Measurements from ENCODE around the gene MYADML2. TPM values are rescaled to one million over a fixed set of nuclear protein-coding genes. Genes with fewer than 3 reads are reported as not detected.

Gene MYADML2
- total and polyA plus RNA-seq, 10 of the 15 experiments (the other 5 are each of a cell fraction or from before 2014, with no cell fraction given): not detected

GRCh38 chr17:81967244-81967532 lies 20.2 kb upstream of the MYADML2 start (continued):
- no peak for TF ChIP-seq NFYA (IDR thresholded peaks at IDR 0.05; ENCODE audit: borderline replicate concordance, low read depth, low read length)

GRCh38 chr17:81966343-81967243 lies 19.6 kb upstream of the MYADML2 start:
- Histone ChIP-seq H3K79me2 (ENCODE audit: control insufficient read depth, insufficient read depth, low read length) (no peaks in the 10 kb centered on the region), H3K36me3 (ENCODE audit: control insufficient read depth in 2 of 2, insufficient read depth in 2 of 2, low read length in 1 of 2) (no peaks in the 10 kb centered on the region), H3K4me2 (ENCODE audit: control insufficient read depth, insufficient read depth) (peak overlapping the region; percentile 49; the same call in 1 of the 2 replicates), H3K9me3 (replicated peaks; ENCODE audit: control insufficient read depth, insufficient read depth, low read length) (no peaks in the 10 kb centered on the region), H2AFZ (ENCODE audit: control insufficient read depth, low read depth, low read length) (peak overlapping the region; percentile 5; the same call in 1 of the 2 replicates), H3K9ac (ENCODE audit: control insufficient read depth, insufficient read depth, low read length) (no peak overlapping the region), H3K27me3 (replicated peaks in 1 of 2; ENCODE audit: control insufficient read depth in 2 of 2, insufficient read depth in 2 of 2, low read length in 1 of 2) (peaks cover 4 to 9% of the 10 kb centered on the region in 2 experiments), H3K27ac (ENCODE audit: control insufficient read depth, insufficient read depth) (no peak overlapping the region), H4K20me1 (ENCODE audit: control insufficient read depth, insufficient read depth) (no peaks in the 10 kb centered on the region), H3K4me1 (ENCODE audit: control insufficient read depth, insufficient read depth, low read length) (peaks cover 18% of the 10 kb centered on the region), H3K4me3 (no peak overlapping the region)
- in situ Hi-C loops (cut with MboI): no loop called here
- ChIA-PET RAD21 (ENCODE audit: unreplicated experiment) (interaction anchor here (1.1 to 1.9 kb wide), 2 partner anchors 37 to 56 kb away, joined by 4 to 12 read pairs; partner anchors contain the start of genes CENPX and LRRC45), POLR2A (interaction anchor here (0.6 to 2.3 kb wide), 8 partner anchors 10 to 254 kb away, joined by 3 to 18 read pairs (median 3); partner anchors contain the start of genes ASPSCR1, DCXR, FASN and SLC25A10), SMC1A (ENCODE audit: uncharacterized antibody, unreplicated experiment) (interaction anchor here (1.2 to 2.0 kb wide), 2 partner anchors 55 to 71 kb away, joined by 7 to 9 read pairs; partner anchors contain the start of gene DCXR), CTCF (interaction anchor here (0.7 to 2.9 kb wide), 3 partner anchors 7 to 55 kb away, joined by 3 to 28 read pairs (median 4); partner anchors contain the start of genes CENPX and LRRC45)
- 30% methylated on average over 35 of the region's 41 CpGs for WGBS (ENCODE audit: insufficient coverage, insufficient replicate concordance, low lambda C conversion rate, missing lambda C conversion rate)
- intact Hi-C loops (cut with micrococcal nuclease; ENCODE audit: unreplicated experiment): loop anchor here (5.0 kb wide), 1 partner anchor 39 kb away; the partner anchor contains the start of gene MAFG
- FAIRE-seq (no peak), ATAC-seq (peak; percentile 39), DNase-seq (ENCODE audit: low read depth, low spot score) (no peak)
- BruUV-seq (replicated peaks): no TSS peak
- TF ChIP-seq CHD4 (IDR thresholded peaks at IDR 0.05): no peak
- no peak for TF ChIP-seq RUNX3 (IDR thresholded peaks at IDR 0.05; ENCODE audit: low read length)
- peak; percentile 2; the same call in 1 of the 2 replicates for TF ChIP-seq SPI1 (IDR thresholded peaks at IDR 0.05; ENCODE audit: borderline replicate concordance, insufficient read depth, low read depth, low read length)
- TF ChIP-seq TARDBP (IDR thresholded peaks at IDR 0.05; ENCODE audit: borderline replicate concordance): no peak
- peak; percentile 26; the same call in 1 of the 2 replicates for TF ChIP-seq GATAD2B (conservative IDR thresholded peaks at IDR 0.05; ENCODE audit: low read depth)
- peak; percentile 93 for TF ChIP-seq TCF12 (IDR thresholded peaks at IDR 0.05; ENCODE audit: low read depth, low read length)
- TF ChIP-seq KDM1A (IDR thresholded peaks at IDR 0.05; ENCODE audit: borderline replicate concordance): no peak
- TF ChIP-seq YY1 (IDR thresholded peaks at IDR 0.05; ENCODE audit: low read depth, low read length): no peak
- peak; percentile 98 for TF ChIP-seq TCF3 (IDR thresholded peaks at IDR 0.05; ENCODE audit: borderline replicate concordance, insufficient read depth, low read depth, low read length)
- TF ChIP-seq NBN (IDR thresholded peaks at IDR 0.05): no peak
- no peak for TF ChIP-seq NKRF (conservative IDR thresholded peaks at IDR 0.05)
- no peak for TF ChIP-seq HDAC2 (IDR thresholded peaks at IDR 0.05)
- no peak for TF ChIP-seq USF2 (IDR thresholded peaks at IDR 0.05; ENCODE audit: borderline replicate concordance, low read depth, low read length)
- TF ChIP-seq MYB (IDR thresholded peaks at IDR 0.05; ENCODE audit: borderline replicate concordance, low read depth, low read length): no peak
- TF ChIP-seq TAF1 (IDR thresholded peaks at IDR 0.05; ENCODE audit: borderline replicate concordance, low read depth, low read length): no peak

Measured in GM12878 (cell line).